OCI-LY7 (cell line): Measurements from ENCODE around the gene CHSY3. TPM values are rescaled to one million over a fixed set of nuclear protein-coding genes. Genes with fewer than 3 reads are reported as not detected.
"Not testable (repeated sequence)": the region's sequence is repeated elsewhere in the genome, so short reads cannot be mapped to it uniquely, and the experiment has no call there.

ENCODE experiments used
- BruUV-seq: library from RNA; stranded (reverse); fragments of 400-500 nt; replicated peaks from 2 replicates; lab custom pipeline; 2021; lab: Mats Ljungman, UMichigan
- CTCF ChIA-PET: fragments of 300-600 bp; sonication (Branson Sonifier 250); formaldehyde crosslinking; loops from one replicate; lab custom pipeline; 2022; ENCODE audit warnings: antibody characterized with exemption; ENCODE audit not compliant: unreplicated experiment; lab: Charles Lee
- POLR2A ChIA-PET: fragments of 300-600 bp; sonication (Branson Sonifier 250); formaldehyde crosslinking; loops from one replicate; lab custom pipeline; 2022; ENCODE audit warnings: antibody characterized with exemption; lab: Charles Lee
- DNase-seq: peaks from one replicate; pipeline ENCODE4 v3.0.0-alpha.2; 2015; ENCODE audit warnings: low spot score
- H2AFZ ChIP-seq: fragments of 200-600 bp; sonication (generic), shearing (Covaris generic); 2 replicates; pipeline ENCODE4 v1.6.1; 2014; ENCODE audit warnings: mild to moderate bottlenecking, antibody characterized with exemption, low read length, moderate library complexity
- H3K27ac ChIP-seq: fragments of 200-600 bp; sonication (generic); 2 replicates; pipeline ENCODE4 v1.5.1; 2014; ENCODE audit warnings: mixed run types, low read depth, mild to moderate bottlenecking, moderate library complexity, low read length, inconsistent platforms; ENCODE audit not compliant: poor library complexity, severe bottlenecking
- H3K36me3 ChIP-seq: fragments of 200-600 bp; sonication (generic); 2 replicates; pipeline ENCODE4 v1.6.1; 2014; ENCODE audit warnings: mild to moderate bottlenecking, antibody characterized with exemption, low read length, moderate library complexity, mixed read lengths; ENCODE audit not compliant: insufficient read depth
- H3K4me1 ChIP-seq: fragments of 200-600 bp; sonication (generic); 2 replicates; pipeline ENCODE4 v1.5.1; 2014; ENCODE audit warnings: mild to moderate bottlenecking, low read length; ENCODE audit not compliant: insufficient read depth, poor library complexity, severe bottlenecking
- H3K4me2 ChIP-seq: fragments of 200-600 bp; sonication (generic); 2 replicates; pipeline ENCODE4 v1.6.1; 2014; ENCODE audit warnings: mild to moderate bottlenecking, low read length
- H3K4me3 ChIP-seq: fragments of 200-600 bp; sonication (generic); 2 replicates; pipeline ENCODE4 v1.5.1; 2014; ENCODE audit warnings: mild to moderate bottlenecking, low read depth, low read length; ENCODE audit not compliant: poor library complexity, severe bottlenecking
- H3K79me2 ChIP-seq: fragments of 200-600 bp; sonication (generic); 2 replicates; pipeline ENCODE4 v1.6.1; 2016; ENCODE audit warnings: low read depth, mild to moderate bottlenecking, low read length, moderate library complexity, mixed read lengths; ENCODE audit not compliant: insufficient read depth
- H3K9me2 ChIP-seq: fragments of 200-600 bp; sonication (generic); 2 replicates; pipeline ENCODE4 v1.6.1; 2016; ENCODE audit warnings: mild to moderate bottlenecking, low read length, mixed read lengths; ENCODE audit not compliant: insufficient read depth
- H3K9me3 ChIP-seq: fragments of 200-600 bp; sonication (generic); 2 replicates; pipeline ENCODE4 v1.6.1; 2014; ENCODE audit warnings: mild to moderate bottlenecking, mixed run types, low read length, mixed read lengths
- H4K20me1 ChIP-seq: fragments of 200-600 bp; sonication (generic); 2 replicates; pipeline ENCODE4 v1.6.1; 2014; ENCODE audit warnings: mild to moderate bottlenecking, antibody characterized with exemption, low read length, moderate library complexity, mixed read lengths; ENCODE audit not compliant: insufficient read depth
- EZH2phosphoT487 ChIP-seq: fragments of 200-600 bp; sonication (generic); IDR thresholded peaks from 2 replicates; pipeline ENCODE4 v1.6.1; 2018; ENCODE audit warnings: low read depth, borderline replicate concordance, mild to moderate bottlenecking, mixed run types, antibody characterized with exemption, low read length, moderate library complexity, mixed read lengths
- intact Hi-C: fragments of 100-400 bp; cut with micrococcal nuclease; formaldehyde crosslinking; loops from one replicate; pipeline ENCODE4 v1.10.0; 2022; ENCODE audit not compliant: unreplicated experiment
- total RNA-seq, 2 experiments: library from RNA; depleted of rRNA in 1 of 2; stranded (reverse); fragments of >200 nt in 1 of 2; shearing (Covaris generic) in 1 of 2; gene quantifications; 2 replicates each; pipeline ENCODE4 v1.2.3, GENCODE V29; 2014 to 2022
- TF ChIP-seq, protein P1 (sequence below): fragments of 200-600 bp; sonication (generic); conservative IDR thresholded peaks from 2 replicates; pipeline ENCODE4 v1.5.1; 2014; ENCODE audit warnings: mild to moderate bottlenecking, antibody characterized with exemption, low read length, moderate library complexity, mixed read lengths

CHSY3 gene
- total RNA-seq, 2 experiments from 2014 or later: not detected

DNA sequence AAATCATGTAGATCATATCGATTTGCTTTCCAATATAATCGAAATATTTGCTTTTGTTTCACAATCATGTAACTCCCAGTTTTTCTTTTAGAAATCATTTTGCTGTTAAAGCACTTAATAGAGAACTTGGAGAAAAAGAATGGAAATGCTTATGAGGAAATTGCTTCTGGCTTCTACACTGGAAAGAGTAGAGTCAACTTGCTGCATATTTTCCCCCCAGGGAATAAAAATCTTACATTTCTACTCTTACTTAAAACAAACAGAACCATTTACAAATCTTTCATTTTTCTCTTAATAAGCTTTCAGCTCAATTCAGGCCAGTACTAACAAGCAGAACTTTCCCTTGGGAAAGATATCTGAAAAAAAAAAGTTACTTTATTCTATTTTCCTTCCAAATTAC, 312.0 kb downstream of the CHSY3 start:
- Histone ChIP-seq H3K4me3 (no peak overlapping the region), H3K27ac (no peak overlapping the region), H3K79me2 (no peaks in the 10 kb centered on the region), H3K9me2 (no peaks in the 10 kb centered on the region), H3K4me2 (no peak overlapping the region), H4K20me1 (no peaks in the 10 kb centered on the region), H2AFZ (no peak overlapping the region), H3K36me3 (no peaks in the 10 kb centered on the region), H3K9me3 (no peaks in the 10 kb centered on the region), H3K4me1 (no peaks in the 10 kb centered on the region)
- TF ChIP-seq, protein P1, sequence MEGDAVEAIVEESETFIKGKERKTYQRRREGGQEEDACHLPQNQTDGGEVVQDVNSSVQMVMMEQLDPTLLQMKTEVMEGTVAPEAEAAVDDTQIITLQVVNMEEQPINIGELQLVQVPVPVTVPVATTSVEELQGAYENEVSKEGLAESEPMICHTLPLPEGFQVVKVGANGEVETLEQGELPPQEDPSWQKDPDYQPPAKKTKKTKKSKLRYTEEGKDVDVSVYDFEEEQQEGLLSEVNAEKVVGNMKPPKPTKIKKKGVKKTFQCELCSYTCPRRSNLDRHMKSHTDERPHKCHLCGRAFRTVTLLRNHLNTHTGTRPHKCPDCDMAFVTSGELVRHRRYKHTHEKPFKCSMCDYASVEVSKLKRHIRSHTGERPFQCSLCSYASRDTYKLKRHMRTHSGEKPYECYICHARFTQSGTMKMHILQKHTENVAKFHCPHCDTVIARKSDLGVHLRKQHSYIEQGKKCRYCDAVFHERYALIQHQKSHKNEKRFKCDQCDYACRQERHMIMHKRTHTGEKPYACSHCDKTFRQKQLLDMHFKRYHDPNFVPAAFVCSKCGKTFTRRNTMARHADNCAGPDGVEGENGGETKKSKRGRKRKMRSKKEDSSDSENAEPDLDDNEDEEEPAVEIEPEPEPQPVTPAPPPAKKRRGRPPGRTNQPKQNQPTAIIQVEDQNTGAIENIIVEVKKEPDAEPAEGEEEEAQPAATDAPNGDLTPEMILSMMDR: no peak
- no peak for TF ChIP-seq EZH2phosphoT487
- DNase-seq: no peak
- POLR2A ChIA-PET: no interaction called here
- intact Hi-C loops: no loop called here
- CTCF ChIA-PET: no interaction called here
- no TSS peak for BruUV-seq

DNA sequence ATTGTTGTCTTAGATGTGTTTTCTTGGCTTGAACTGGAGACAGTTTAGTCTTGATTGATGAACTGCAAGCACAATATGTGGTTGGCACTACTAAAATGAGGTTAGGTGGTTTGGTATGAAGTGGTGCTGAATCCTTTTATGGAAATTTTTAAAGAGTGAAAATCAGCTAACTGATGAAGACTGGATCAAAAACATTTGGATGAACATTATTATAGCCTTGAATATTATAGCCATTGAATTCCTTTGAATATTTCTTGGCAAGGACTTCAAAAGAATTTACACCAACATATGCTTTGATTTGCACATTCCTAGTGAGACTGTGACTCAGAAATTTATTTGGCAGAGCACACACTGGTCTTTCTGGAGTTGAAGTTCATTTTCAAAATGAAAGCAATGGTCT, 318.3 kb downstream of the CHSY3 start:
- H3K9me3 ChIP-seq: no peaks in the 10 kb centered on the region
- H3K4me3 ChIP-seq: no peak overlapping the region
- POLR2A ChIA-PET: no interaction called here
- H3K4me1 ChIP-seq: no peaks in the 10 kb centered on the region
- H3K79me2 ChIP-seq: no peaks in the 10 kb centered on the region
- H3K9me2 ChIP-seq: no peaks in the 10 kb centered on the region
- H3K36me3 ChIP-seq: no peaks in the 10 kb centered on the region
- CTCF ChIA-PET: no interaction called here
- H4K20me1 ChIP-seq: no peaks in the 10 kb centered on the region
- H3K4me2 ChIP-seq: no peak overlapping the region
- H2AFZ ChIP-seq: no peak overlapping the region
- intact Hi-C loops: no loop called here
- no peak for DNase-seq
- BruUV-seq: no TSS peak
- H3K27ac ChIP-seq: no peak overlapping the region
- TF ChIP-seq EZH2phosphoT487: no peak

DNA sequence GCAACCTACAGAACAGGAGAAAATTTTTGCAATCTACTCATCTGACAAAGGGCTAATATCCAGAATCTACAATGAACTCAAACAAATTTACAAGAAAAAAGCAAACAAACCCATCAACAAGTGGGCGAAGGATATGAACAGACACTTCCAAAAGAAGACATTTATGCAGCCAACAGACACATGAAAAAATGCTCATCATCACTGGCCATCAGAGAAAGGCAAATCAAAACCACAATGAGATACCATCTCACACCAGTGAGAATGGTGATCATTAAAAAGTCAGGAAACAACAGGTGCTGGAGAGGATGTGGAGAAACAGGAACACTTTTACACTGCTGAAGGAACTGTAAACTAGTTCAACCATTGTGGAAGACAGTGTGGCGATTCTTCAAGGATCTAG, 322.3 kb downstream of the CHSY3 start:
- intact Hi-C loops, BruUV-seq, H3K4me3 ChIP-seq, H3K79me2 ChIP-seq, H2AFZ ChIP-seq, H3K27ac ChIP-seq, H3K4me2 ChIP-seq, H3K9me2 ChIP-seq, DNase-seq, POLR2A ChIA-PET, CTCF ChIA-PET, H3K4me1 ChIP-seq, H4K20me1 ChIP-seq, H3K36me3 ChIP-seq, H3K9me3 ChIP-seq: not testable (repeated sequence)

DNA sequence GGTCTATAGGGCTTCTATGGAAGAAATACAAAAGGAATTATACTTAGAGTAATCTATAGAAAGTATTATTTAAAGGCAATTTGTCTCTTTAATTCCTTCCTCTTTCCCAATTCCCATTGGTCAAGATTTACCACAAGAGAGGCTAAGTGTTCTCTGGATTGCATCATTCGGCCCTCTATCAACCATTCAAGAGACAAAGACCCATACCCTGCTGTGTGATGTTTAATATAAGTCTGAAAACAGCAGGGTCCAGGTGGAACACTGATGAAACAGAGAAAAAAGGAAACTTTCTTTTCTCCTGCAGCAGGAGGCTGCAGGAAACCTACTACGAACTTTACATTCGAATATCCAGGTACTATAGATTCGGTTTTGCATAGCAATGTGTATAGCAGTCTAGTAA, 323.4 kb downstream of the CHSY3 start:
- Histone ChIP-seq H3K36me3 (no peaks in the 10 kb centered on the region), H3K9me3 (no peaks in the 10 kb centered on the region), H3K27ac (no peak overlapping the region), H3K9me2 (no peaks in the 10 kb centered on the region), H3K4me3 (no peak overlapping the region), H4K20me1 (no peaks in the 10 kb centered on the region), H3K79me2 (no peaks in the 10 kb centered on the region), H3K4me1 (no peaks in the 10 kb centered on the region), H3K4me2 (no peak overlapping the region), H2AFZ (no peak overlapping the region)
- CTCF ChIA-PET: no interaction called here
- BruUV-seq: no TSS peak
- POLR2A ChIA-PET: no interaction called here
- DNase-seq: no peak
- intact Hi-C loops: no loop called here
- no peak for TF ChIP-seq EZH2phosphoT487
- TF ChIP-seq, protein P1: no peak
